ENCODE data around the gene PLAC9. TPM values are rescaled to one million over a fixed set of nuclear protein-coding genes. Genes with fewer than 3 reads are reported as not detected.

PLAC9 gene
- total RNA-seq, 1 experiment from 2014 or later = not detected

DNA sequence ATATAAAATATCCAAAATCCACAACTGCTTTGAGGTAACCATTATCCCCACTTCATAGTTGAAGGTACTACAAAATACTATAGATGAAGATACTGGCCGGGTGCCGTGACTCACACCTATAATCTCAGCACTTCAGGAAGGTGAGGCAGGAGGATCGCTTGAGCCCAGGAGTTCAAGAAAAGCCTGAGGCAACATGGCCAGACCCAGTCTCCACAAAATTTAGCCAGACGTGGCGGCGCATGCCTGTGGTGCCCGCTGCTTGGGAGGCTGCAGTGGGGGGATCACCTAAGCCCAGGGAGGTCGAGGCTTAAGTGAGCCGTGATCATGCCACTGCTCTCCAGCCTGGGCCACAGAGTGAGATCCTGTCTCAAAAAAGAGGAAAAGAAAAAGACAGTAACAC is 32.4 kb upstream of the PLAC9 start:
- H3K4me1 Mint-ChIP-seq (ENCODE audit: low read depth, unreplicated experiment) = no peaks in the 10 kb centered on the region
- peaks cover 42% of the 10 kb centered on the region for H3K27me3 Mint-ChIP-seq (ENCODE audit: unreplicated experiment)
- H3K27ac Mint-ChIP-seq (ENCODE audit: unreplicated experiment) = no peak overlapping the region
- no peaks in the 10 kb centered on the region for H3K36me3 Mint-ChIP-seq (ENCODE audit: insufficient read depth, unreplicated experiment)
- H3K9me3 Mint-ChIP-seq (ENCODE audit: low read depth, unreplicated experiment) = no peaks in the 10 kb centered on the region
- intact Hi-C loops (cut with micrococcal nuclease; ENCODE audit: unreplicated experiment) = no loop called here
- H3K4me3 Mint-ChIP-seq (ENCODE audit: low read depth, unreplicated experiment) = no peak overlapping the region
- TF ChIP-seq CTCF (IDR thresholded peaks at IDR 0.05; ENCODE audit: unreplicated experiment) = no peak
- no peak for DNase-seq
- BruUV-seq (replicated peaks) = no TSS peak
- CTCF ChIA-PET = no interaction called here

GRCh38 chr10:80100861-80101695 is 31.5 kb upstream of the PLAC9 start:
- peaks cover 48% of the 10 kb centered on the region for H3K27me3 Mint-ChIP-seq (ENCODE audit: unreplicated experiment)
- no peak for TF ChIP-seq CTCF (IDR thresholded peaks at IDR 0.05; ENCODE audit: unreplicated experiment)
- no peaks in the 10 kb centered on the region for H3K4me1 Mint-ChIP-seq (ENCODE audit: low read depth, unreplicated experiment)
- H3K4me3 Mint-ChIP-seq (ENCODE audit: low read depth, unreplicated experiment) = no peak overlapping the region
- H3K9me3 Mint-ChIP-seq (ENCODE audit: low read depth, unreplicated experiment) = no peaks in the 10 kb centered on the region
- intact Hi-C loops (cut with micrococcal nuclease; ENCODE audit: unreplicated experiment) = no loop called here
- CTCF ChIA-PET = interaction anchor here (0.7 kb wide), 1 partner anchor 99 kb away, joined by 3 read pairs; no protein-coding TSS in a partner anchor
- DNase-seq = peak; percentile 50
- BruUV-seq (replicated peaks) = no TSS peak
- no peak overlapping the region for H3K27ac Mint-ChIP-seq (ENCODE audit: unreplicated experiment)
- no peaks in the 10 kb centered on the region for H3K36me3 Mint-ChIP-seq (ENCODE audit: insufficient read depth, unreplicated experiment)

GRCh38 chr10:80104066-80104926 is 28.2 kb upstream of the PLAC9 start:
- Mint-ChIP-seq H3K36me3 (ENCODE audit: insufficient read depth, unreplicated experiment) (no peaks in the 10 kb centered on the region), H3K4me1 (ENCODE audit: low read depth, unreplicated experiment) (no peaks in the 10 kb centered on the region), H3K27me3 (ENCODE audit: unreplicated experiment) (peaks cover 46% of the 10 kb centered on the region), H3K4me3 (ENCODE audit: low read depth, unreplicated experiment) (no peak overlapping the region), H3K27ac (ENCODE audit: unreplicated experiment) (no peak overlapping the region), H3K9me3 (ENCODE audit: low read depth, unreplicated experiment) (peaks cover 4% of the 10 kb centered on the region)
- TF ChIP-seq CTCF (IDR thresholded peaks at IDR 0.05; ENCODE audit: unreplicated experiment) = no peak
- no peak for DNase-seq
- BruUV-seq (replicated peaks) = no TSS peak
- intact Hi-C loops (cut with micrococcal nuclease; ENCODE audit: unreplicated experiment) = no loop called here
- CTCF ChIA-PET = interaction anchor here (0.7 kb wide), 1 partner anchor 667 kb away, joined by 3 read pairs; no protein-coding TSS in a partner anchor

- H3K27me3 Mint-ChIP-seq (ENCODE audit: unreplicated experiment) = peaks cover 43% of the 10 kb centered on the region
- H3K27ac Mint-ChIP-seq (ENCODE audit: unreplicated experiment) = no peak overlapping the region
- no peak for DNase-seq
- TF ChIP-seq CTCF (IDR thresholded peaks at IDR 0.05; ENCODE audit: unreplicated experiment) = no peak
- intact Hi-C loops (cut with micrococcal nuclease; ENCODE audit: unreplicated experiment) = no loop called here
- peaks cover 16% of the 10 kb centered on the region for H3K4me1 Mint-ChIP-seq (ENCODE audit: low read depth, unreplicated experiment)
- H3K36me3 Mint-ChIP-seq (ENCODE audit: insufficient read depth, unreplicated experiment) = no peaks in the 10 kb centered on the region
- no peak overlapping the region for H3K4me3 Mint-ChIP-seq (ENCODE audit: low read depth, unreplicated experiment)
- no TSS peak for BruUV-seq (replicated peaks)
- CTCF ChIA-PET = interaction anchor here (0.5 kb wide), 1 partner anchor 14 kb away, joined by 5 read pairs; no protein-coding TSS in a partner anchor
- H3K9me3 Mint-ChIP-seq (ENCODE audit: low read depth, unreplicated experiment) = peaks cover 4% of the 10 kb centered on the region
Measured at GRCh38 chr10:80108576-80109239, 23.8 kb upstream of the PLAC9 start.

Data from Calu3 (cell line).